ENCODE data around the gene HYLS1.

HYLS1 gene

DNA sequence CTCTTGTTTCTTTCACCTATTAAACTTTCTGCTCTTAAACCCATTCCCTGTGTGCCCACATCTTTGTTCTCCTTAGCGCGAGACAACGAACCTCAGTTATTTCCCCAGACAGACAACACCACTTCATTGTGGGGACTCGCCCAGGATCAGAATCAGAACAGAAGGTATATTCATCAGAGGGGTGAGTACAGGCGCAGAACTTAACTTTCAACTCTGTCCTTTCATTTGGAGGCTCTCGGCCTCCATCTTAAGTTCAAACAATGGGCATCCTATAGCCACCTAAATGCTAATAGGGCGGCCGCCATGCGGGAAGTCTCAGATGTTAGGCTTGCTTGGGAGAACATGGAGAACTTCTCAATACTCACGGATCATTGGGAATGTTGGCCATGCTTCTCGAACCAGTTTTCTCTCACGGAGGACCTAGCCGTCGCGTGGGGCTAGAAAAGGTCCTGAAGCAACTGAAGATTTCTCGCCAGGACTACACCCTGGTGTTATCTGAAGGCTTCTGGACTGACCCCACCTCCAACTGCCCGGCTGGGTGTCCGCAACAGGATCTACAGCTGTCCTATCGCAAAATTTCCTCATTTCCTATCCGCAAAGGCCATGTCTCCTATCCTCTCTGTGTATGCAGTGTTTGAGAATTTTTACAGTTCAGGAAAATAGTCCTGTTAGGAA, 13.4 kb upstream of the HYLS1 start:
- Histone ChIP-seq H3K9me3 (ENCODE audit: low read length) (no peaks in the 10 kb centered on the region), H2AFZ (ENCODE audit: low read length) (no peak overlapping the region), H3K4me1 (ENCODE audit: insufficient read depth, low read length, severe bottlenecking) (no peaks in the 10 kb centered on the region), H3K79me2 (ENCODE audit: insufficient read depth, low read length) (no peaks in the 10 kb centered on the region), H3K27ac (ENCODE audit: low read depth, low read length, poor library complexity, severe bottlenecking) (no peak overlapping the region), H4K20me1 (ENCODE audit: insufficient read depth, low read length) (no peaks in the 10 kb centered on the region), H3K9ac (ENCODE audit: low read length) (no peak overlapping the region), H3K4me2 (ENCODE audit: low read length) (no peak overlapping the region), H3K27me3 (ENCODE audit: insufficient read depth, low read length) (no peaks in the 10 kb centered on the region), H3K36me3 (ENCODE audit: insufficient read depth, low read length) (no peaks in the 10 kb centered on the region), H3K9me2 (ENCODE audit: low read depth, low read length) (no peaks in the 10 kb centered on the region), H3F3A (ENCODE audit: insufficient read depth, low read length) (no peaks in the 10 kb centered on the region), H3K4me3 (ENCODE audit: low read depth, low read length, poor library complexity, severe bottlenecking) (no peak overlapping the region)
- TF ChIP-seq, protein P1, sequence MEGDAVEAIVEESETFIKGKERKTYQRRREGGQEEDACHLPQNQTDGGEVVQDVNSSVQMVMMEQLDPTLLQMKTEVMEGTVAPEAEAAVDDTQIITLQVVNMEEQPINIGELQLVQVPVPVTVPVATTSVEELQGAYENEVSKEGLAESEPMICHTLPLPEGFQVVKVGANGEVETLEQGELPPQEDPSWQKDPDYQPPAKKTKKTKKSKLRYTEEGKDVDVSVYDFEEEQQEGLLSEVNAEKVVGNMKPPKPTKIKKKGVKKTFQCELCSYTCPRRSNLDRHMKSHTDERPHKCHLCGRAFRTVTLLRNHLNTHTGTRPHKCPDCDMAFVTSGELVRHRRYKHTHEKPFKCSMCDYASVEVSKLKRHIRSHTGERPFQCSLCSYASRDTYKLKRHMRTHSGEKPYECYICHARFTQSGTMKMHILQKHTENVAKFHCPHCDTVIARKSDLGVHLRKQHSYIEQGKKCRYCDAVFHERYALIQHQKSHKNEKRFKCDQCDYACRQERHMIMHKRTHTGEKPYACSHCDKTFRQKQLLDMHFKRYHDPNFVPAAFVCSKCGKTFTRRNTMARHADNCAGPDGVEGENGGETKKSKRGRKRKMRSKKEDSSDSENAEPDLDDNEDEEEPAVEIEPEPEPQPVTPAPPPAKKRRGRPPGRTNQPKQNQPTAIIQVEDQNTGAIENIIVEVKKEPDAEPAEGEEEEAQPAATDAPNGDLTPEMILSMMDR (IDR thresholded peaks at IDR 0.05; ENCODE audit: low read length) = no peak
- TF ChIP-seq EZH2 (IDR thresholded peaks at IDR 0.05; ENCODE audit: borderline replicate concordance, low read length) = no peak

DNA sequence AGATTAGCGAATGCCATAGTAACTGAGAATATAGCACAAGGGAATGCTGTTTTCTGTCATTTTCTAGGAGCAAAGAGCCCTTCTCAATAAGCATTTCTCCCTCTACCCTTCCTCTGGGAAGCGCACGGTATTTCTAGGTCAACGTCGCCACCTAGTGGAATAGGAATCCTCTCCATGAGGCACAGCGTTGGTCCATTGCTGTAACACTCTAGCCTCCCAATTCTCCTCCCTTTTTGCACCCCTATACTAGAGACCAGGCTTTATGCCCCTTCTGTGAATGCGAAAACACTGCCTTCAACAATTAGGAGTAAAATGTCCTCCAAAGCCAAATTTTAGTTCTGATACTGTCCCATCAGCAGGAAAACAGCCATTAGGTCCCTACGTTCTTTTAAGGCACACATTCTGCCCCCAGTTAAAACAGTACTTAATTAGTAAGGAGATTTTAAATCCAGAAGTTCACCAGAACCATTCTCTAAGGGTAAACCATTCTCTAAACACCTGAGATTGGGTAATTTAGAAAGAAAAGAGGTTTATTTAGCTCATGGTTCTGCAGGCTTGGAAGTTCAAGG, 12.8 kb upstream of the HYLS1 start:
- Histone ChIP-seq H3K9ac (ENCODE audit: low read length) (no peak overlapping the region), H3K4me2 (ENCODE audit: low read length) (no peak overlapping the region), H3K9me3 (ENCODE audit: low read length) (no peaks in the 10 kb centered on the region), H3K79me2 (ENCODE audit: insufficient read depth, low read length) (no peaks in the 10 kb centered on the region), H2AFZ (ENCODE audit: low read length) (no peak overlapping the region), H3K27me3 (ENCODE audit: insufficient read depth, low read length) (no peaks in the 10 kb centered on the region), H3K4me3 (ENCODE audit: low read depth, low read length, poor library complexity, severe bottlenecking) (no peak overlapping the region), H3K4me1 (ENCODE audit: insufficient read depth, low read length, severe bottlenecking) (no peaks in the 10 kb centered on the region), H3F3A (ENCODE audit: insufficient read depth, low read length) (no peaks in the 10 kb centered on the region), H3K9me2 (ENCODE audit: low read depth, low read length) (no peaks in the 10 kb centered on the region), H3K36me3 (ENCODE audit: insufficient read depth, low read length) (no peaks in the 10 kb centered on the region), H4K20me1 (ENCODE audit: insufficient read depth, low read length) (no peaks in the 10 kb centered on the region), H3K27ac (ENCODE audit: low read depth, low read length, poor library complexity, severe bottlenecking) (no peak overlapping the region)
- TF ChIP-seq, protein P1 (IDR thresholded peaks at IDR 0.05; ENCODE audit: low read length) = peak; percentile 59
- no peak for TF ChIP-seq EZH2 (IDR thresholded peaks at IDR 0.05; ENCODE audit: borderline replicate concordance, low read length)

DNA sequence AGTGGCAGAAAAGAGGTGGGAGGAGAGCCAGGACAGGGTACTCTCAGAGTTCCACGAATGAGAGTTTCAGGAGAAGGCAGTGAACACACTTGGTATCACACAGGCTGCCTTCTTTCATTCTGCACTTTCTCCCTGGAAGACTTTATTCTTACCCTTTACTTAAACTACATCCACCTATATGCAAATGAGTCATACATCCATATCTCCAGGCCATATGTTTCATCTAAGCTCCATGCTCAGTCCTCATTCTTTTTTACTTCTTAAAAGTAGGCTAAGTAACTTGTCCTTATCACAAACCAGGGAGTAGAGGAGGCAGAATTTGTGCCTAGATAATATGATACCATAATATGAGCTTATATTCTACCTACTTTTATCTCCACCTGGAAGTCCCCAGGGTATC, 6.2 kb upstream of the HYLS1 start:
- H3K9ac ChIP-seq (ENCODE audit: low read length) = no peak overlapping the region

More for the DNA sequence above, 6.2 kb upstream of the HYLS1 start:
- H3K4me1 ChIP-seq (ENCODE audit: insufficient read depth, low read length, severe bottlenecking) = no peaks in the 10 kb centered on the region
- H3K79me2 ChIP-seq (ENCODE audit: insufficient read depth, low read length) = no peaks in the 10 kb centered on the region
- no peak overlapping the region for H2AFZ ChIP-seq (ENCODE audit: low read length)
- no peak overlapping the region for H3K4me2 ChIP-seq (ENCODE audit: low read length)
- H3K27ac ChIP-seq (ENCODE audit: low read depth, low read length, poor library complexity, severe bottlenecking) = no peak overlapping the region
- H3K9me3 ChIP-seq (ENCODE audit: low read length) = no peaks in the 10 kb centered on the region
- no peaks in the 10 kb centered on the region for H3F3A ChIP-seq (ENCODE audit: insufficient read depth, low read length)
- H3K9me2 ChIP-seq (ENCODE audit: low read depth, low read length) = no peaks in the 10 kb centered on the region
- no peaks in the 10 kb centered on the region; the same call in 1 of the 2 replicates for H3K27me3 ChIP-seq (ENCODE audit: insufficient read depth, low read length)
- H3K36me3 ChIP-seq (ENCODE audit: insufficient read depth, low read length) = no peaks in the 10 kb centered on the region; the same call in 1 of the 2 replicates
- H4K20me1 ChIP-seq (ENCODE audit: insufficient read depth, low read length) = no peaks in the 10 kb centered on the region
- no peak overlapping the region for H3K4me3 ChIP-seq (ENCODE audit: low read depth, low read length, poor library complexity, severe bottlenecking)
- TF ChIP-seq, protein P1 (IDR thresholded peaks at IDR 0.05; ENCODE audit: low read length) = no peak
- TF ChIP-seq EZH2 (IDR thresholded peaks at IDR 0.05; ENCODE audit: borderline replicate concordance, low read length) = no peak

Measured in OCI-LY1 (cell line).